HG03064 (cell line): Measurements from ENCODE around the gene SLC9B1.
A peak's percentile ranks its signal among the peaks of the same experiment; 100 is the strongest.

Experiments used
- ATAC-seq: cut with Tn5 transposase; IDR thresholded peaks from one replicate; pipeline ENCODE4 v1.9.1; 2021; ENCODE audit warnings: low read depth; ENCODE audit not compliant: unreplicated experiment

The SLC9B1 gene

GRCh38 chr4:103019308-103020124 is at the start of gene SLC9B1:
SLC9B1 (minus strand) TSS chr4:103019705; CDS start chr4:102991711, 27,994 bp downstream.
- ATAC-seq, result peak; percentile 100

GRCh38 chr4:103067841-103068547 is 48.5 kb upstream of the SLC9B1 start:
- ATAC-seq, result no peak

- ATAC-seq, result no peak
Observed at GRCh38 chr4:103060453-103061148, 41.1 kb upstream of the SLC9B1 start.

- no peak for ATAC-seq
Observed at GRCh38 chr4:103054030-103054429, 34.5 kb upstream of the SLC9B1 start.

- no peak for ATAC-seq
Observed at GRCh38 chr4:103052779-103053178, 33.3 kb upstream of the SLC9B1 start.

GRCh38 chr4:103052145-103052544 is 32.6 kb upstream of the SLC9B1 start:
- ATAC-seq, result no peak

GRCh38 chr4:103050736-103051436 is 31.4 kb upstream of the SLC9B1 start:
- no peak for ATAC-seq

GRCh38 chr4:103046416-103047290 is 27.1 kb upstream of the SLC9B1 start:
- ATAC-seq, result peak; percentile 86

- no peak for ATAC-seq
Observed at GRCh38 chr4:103044183-103044582, 24.7 kb upstream of the SLC9B1 start.

- ATAC-seq, result no peak
Observed at GRCh38 chr4:103036169-103036568, 16.7 kb upstream of the SLC9B1 start.

GRCh38 chr4:103032574-103032973 is 13.1 kb upstream of the SLC9B1 start:
- no peak for ATAC-seq

- no peak for ATAC-seq
Observed at GRCh38 chr4:103030791-103031190, 11.3 kb upstream of the SLC9B1 start.

GRCh38 chr4:103029300-103029699 is 9.8 kb upstream of the SLC9B1 start:
- no peak for ATAC-seq

- no peak for ATAC-seq
Observed at GRCh38 chr4:103026868-103027267, 7.4 kb upstream of the SLC9B1 start.

- no peak for ATAC-seq
Observed at GRCh38 chr4:103024996-103025395, 5.5 kb upstream of the SLC9B1 start.

GRCh38 chr4:103021120-103021519 is 1.6 kb upstream of the SLC9B1 start:
- no peak for ATAC-seq

GRCh38 chr4:103018391-103019307 is 856 bp downstream of the SLC9B1 start:
- ATAC-seq, result no peak

- no peak for ATAC-seq
Observed at GRCh38 chr4:103012551-103012950, 7.0 kb downstream of the SLC9B1 start.

- ATAC-seq, result no peak
Observed at GRCh38 chr4:103012060-103012459, 7.4 kb downstream of the SLC9B1 start.
